ENCODE data around the gene CYP39A1. TPM values are rescaled to one million over a fixed set of nuclear protein-coding genes. Genes with fewer than 3 reads are reported as not detected.

The CYP39A1 gene
- total and polyA plus RNA-seq, 10 of the 15 experiments (the other 5 are each of a cell fraction or from before 2014, with no cell fraction given), result not detected

DNA sequence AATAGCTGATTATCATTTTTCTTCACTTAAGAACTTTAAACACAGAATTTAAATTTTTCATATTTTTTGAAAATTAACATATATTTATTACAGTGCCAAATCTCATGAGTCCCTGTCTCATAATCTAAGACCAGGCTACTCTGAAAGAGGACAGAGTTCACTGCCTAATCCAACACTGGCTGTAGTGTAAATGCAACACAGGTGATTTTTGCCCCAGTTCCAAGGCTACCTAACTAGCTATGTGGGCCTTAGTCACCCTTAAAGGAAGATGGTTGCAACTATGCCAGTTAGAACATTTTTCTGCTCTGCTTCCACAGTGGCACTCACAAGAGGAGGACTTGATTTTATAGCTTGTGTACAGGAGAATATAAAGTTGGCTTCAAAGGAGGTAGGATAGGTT, 5.0 kb upstream of the CYP39A1 start:
- TF ChIP-seq SMAD1 (IDR thresholded peaks at IDR 0.05; ENCODE audit: low read depth, partially characterized antibody), result no peak
- DNase-seq (ENCODE audit: low read depth, low spot score) (no peak), FAIRE-seq (no peak), ATAC-seq (no peak)
- no peaks in the 10 kb centered on the region for H4K20me1 ChIP-seq (ENCODE audit: control insufficient read depth, insufficient read depth)
- ChIA-PET SMC1A (ENCODE audit: uncharacterized antibody, unreplicated experiment) (no interaction called here), RAD21 (ENCODE audit: unreplicated experiment) (no interaction called here), CTCF (no interaction called here), POLR2A (no interaction called here)
- H3K36me3 ChIP-seq (ENCODE audit: control insufficient read depth in 2 of 2, insufficient read depth in 2 of 2, low read length in 1 of 2), result no peaks in the 10 kb centered on the region
- H3K27ac ChIP-seq (ENCODE audit: control insufficient read depth, insufficient read depth), result no peak overlapping the region
- H3K4me3 ChIP-seq, result no peak overlapping the region
- H3K4me1 ChIP-seq (ENCODE audit: control insufficient read depth, insufficient read depth, low read length), result no peaks in the 10 kb centered on the region
- no peaks in the 10 kb centered on the region for H3K79me2 ChIP-seq (ENCODE audit: control insufficient read depth, insufficient read depth, low read length)
- BruUV-seq (replicated peaks), result no TSS peak
- H3K27me3 ChIP-seq (replicated peaks in 1 of 2; ENCODE audit: control insufficient read depth in 2 of 2, insufficient read depth in 2 of 2, low read length in 1 of 2), result peaks cover 0 to 7% of the 10 kb centered on the region in 2 experiments; a peak in 1 of 4 replicates
- in situ Hi-C loops (cut with MboI) (no loop called here), intact Hi-C loops (cut with micrococcal nuclease; ENCODE audit: unreplicated experiment) (no loop called here)
- H3K4me2 ChIP-seq (ENCODE audit: control insufficient read depth, insufficient read depth), result no peak overlapping the region
- no peak overlapping the region for H2AFZ ChIP-seq (ENCODE audit: control insufficient read depth, low read depth, low read length)
- H3K9me3 ChIP-seq (replicated peaks; ENCODE audit: control insufficient read depth, insufficient read depth, low read length), result no peaks in the 10 kb centered on the region
- no peak overlapping the region for H3K9ac ChIP-seq (ENCODE audit: control insufficient read depth, insufficient read depth, low read length)

DNA sequence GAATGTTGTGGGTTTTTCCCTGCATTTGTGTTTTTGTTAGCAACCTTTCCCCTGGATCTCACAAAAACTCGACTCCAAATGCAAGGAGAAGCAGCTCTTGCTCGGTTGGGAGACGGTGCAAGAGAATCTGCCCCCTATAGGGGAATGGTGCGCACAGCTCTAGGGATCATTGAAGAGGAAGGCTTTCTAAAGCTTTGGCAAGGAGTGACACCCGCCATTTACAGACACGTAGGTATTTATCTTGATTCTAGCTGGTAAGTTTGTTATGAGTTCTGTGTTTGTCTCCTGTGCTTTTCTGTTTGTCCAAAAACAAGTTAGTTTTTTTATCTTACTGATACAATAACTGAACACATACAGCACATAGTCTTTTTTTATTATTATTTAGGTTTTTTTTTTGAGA, 3.2 kb upstream of the CYP39A1 start:
- H4K20me1 ChIP-seq (ENCODE audit: control insufficient read depth, insufficient read depth), result no peaks in the 10 kb centered on the region
- H2AFZ ChIP-seq (ENCODE audit: control insufficient read depth, low read depth, low read length), result no peak overlapping the region
- no peak for FAIRE-seq
- H3K36me3 ChIP-seq (ENCODE audit: control insufficient read depth in 2 of 2, insufficient read depth in 2 of 2, low read length in 1 of 2), result no peaks in the 10 kb centered on the region
- H3K4me1 ChIP-seq (ENCODE audit: control insufficient read depth, insufficient read depth, low read length), result no peaks in the 10 kb centered on the region
- 68% methylated on average over 6 of the region's 6 CpGs for WGBS (ENCODE audit: insufficient coverage, insufficient replicate concordance, low lambda C conversion rate, missing lambda C conversion rate)
- RAD21 ChIA-PET (ENCODE audit: unreplicated experiment), result no interaction called here
- intact Hi-C loops (cut with micrococcal nuclease; ENCODE audit: unreplicated experiment) (no loop called here), in situ Hi-C loops (cut with MboI) (no loop called here)
- H3K27me3 ChIP-seq (replicated peaks in 1 of 2; ENCODE audit: control insufficient read depth in 2 of 2, insufficient read depth in 2 of 2, low read length in 1 of 2), result peaks cover 2 to 13% of the 10 kb centered on the region in 2 experiments
- TF ChIP-seq, protein P1, sequence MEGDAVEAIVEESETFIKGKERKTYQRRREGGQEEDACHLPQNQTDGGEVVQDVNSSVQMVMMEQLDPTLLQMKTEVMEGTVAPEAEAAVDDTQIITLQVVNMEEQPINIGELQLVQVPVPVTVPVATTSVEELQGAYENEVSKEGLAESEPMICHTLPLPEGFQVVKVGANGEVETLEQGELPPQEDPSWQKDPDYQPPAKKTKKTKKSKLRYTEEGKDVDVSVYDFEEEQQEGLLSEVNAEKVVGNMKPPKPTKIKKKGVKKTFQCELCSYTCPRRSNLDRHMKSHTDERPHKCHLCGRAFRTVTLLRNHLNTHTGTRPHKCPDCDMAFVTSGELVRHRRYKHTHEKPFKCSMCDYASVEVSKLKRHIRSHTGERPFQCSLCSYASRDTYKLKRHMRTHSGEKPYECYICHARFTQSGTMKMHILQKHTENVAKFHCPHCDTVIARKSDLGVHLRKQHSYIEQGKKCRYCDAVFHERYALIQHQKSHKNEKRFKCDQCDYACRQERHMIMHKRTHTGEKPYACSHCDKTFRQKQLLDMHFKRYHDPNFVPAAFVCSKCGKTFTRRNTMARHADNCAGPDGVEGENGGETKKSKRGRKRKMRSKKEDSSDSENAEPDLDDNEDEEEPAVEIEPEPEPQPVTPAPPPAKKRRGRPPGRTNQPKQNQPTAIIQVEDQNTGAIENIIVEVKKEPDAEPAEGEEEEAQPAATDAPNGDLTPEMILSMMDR (IDR thresholded peaks at IDR 0.05 in 2 of 3, conservative IDR thresholded peaks at IDR 0.05 in 1 of 3; ENCODE audit: control insufficient read depth in 2 of 3, extremely low read depth in 1 of 3, insufficient read depth in 1 of 3, low read depth in 3 of 3, low read length in 3 of 3), result 0 out of 6 replicates have a peak, but pooled peaks of 1 of the 3 experiments have one; percentile 5
- no peak for TF ChIP-seq SMAD5 (IDR thresholded peaks at IDR 0.05; ENCODE audit: low read depth)
- TF ChIP-seq, protein P2, sequence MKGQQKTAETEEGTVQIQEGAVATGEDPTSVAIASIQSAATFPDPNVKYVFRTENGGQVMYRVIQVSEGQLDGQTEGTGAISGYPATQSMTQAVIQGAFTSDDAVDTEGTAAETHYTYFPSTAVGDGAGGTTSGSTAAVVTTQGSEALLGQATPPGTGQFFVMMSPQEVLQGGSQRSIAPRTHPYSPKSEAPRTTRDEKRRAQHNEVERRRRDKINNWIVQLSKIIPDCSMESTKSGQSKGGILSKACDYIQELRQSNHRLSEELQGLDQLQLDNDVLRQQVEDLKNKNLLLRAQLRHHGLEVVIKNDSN (IDR thresholded peaks at IDR 0.05; ENCODE audit: borderline replicate concordance, extremely low read length, insufficient read depth, low read depth, low read length), result no peak
- no peak overlapping the region for H3K27ac ChIP-seq (ENCODE audit: control insufficient read depth, insufficient read depth)
- no peaks in the 10 kb centered on the region for H3K9me3 ChIP-seq (replicated peaks; ENCODE audit: control insufficient read depth, insufficient read depth, low read length)
- POLR2A ChIA-PET, result no interaction called here
- H3K79me2 ChIP-seq (ENCODE audit: control insufficient read depth, insufficient read depth, low read length), result no peaks in the 10 kb centered on the region
- DNase-seq (ENCODE audit: low read depth, low spot score), result no peak
- H3K4me3 ChIP-seq, result no peak overlapping the region
- no peak overlapping the region for H3K9ac ChIP-seq (ENCODE audit: control insufficient read depth, insufficient read depth, low read length)
- CTCF ChIA-PET, result interaction anchor here (1.3 kb wide), 1 partner anchor 9 kb away, joined by 3 read pairs; no protein-coding TSS in a partner anchor
- no peak for ATAC-seq
- no peak overlapping the region for H3K4me2 ChIP-seq (ENCODE audit: control insufficient read depth, insufficient read depth)
- SMC1A ChIA-PET (ENCODE audit: uncharacterized antibody, unreplicated experiment), result no interaction called here
- BruUV-seq (replicated peaks), result no TSS peak

Measured in GM12878 (cell line).